Measurements from ENCODE around the gene RCAN2.
A peak's percentile ranks its signal among the peaks of the same experiment; 100 is the strongest.
"Not testable (repeated sequence)": the region's sequence is repeated elsewhere in the genome, so short reads cannot be mapped to it uniquely, and the experiment has no call there.

The RCAN2 gene

GRCh38 chr6:46440141-46440540 is 51.1 kb downstream of the RCAN2 start:
- no peak for DNase-seq

- no peak for DNase-seq
Measured at GRCh38 chr6:46438245-46438644, 53.0 kb downstream of the RCAN2 start.

GRCh38 chr6:46437671-46438221 is 53.5 kb downstream of the RCAN2 start:
- DNase-seq, result no peak

- no peak for DNase-seq
Measured at GRCh38 chr6:46422619-46423018, 68.6 kb downstream of the RCAN2 start.

GRCh38 chr6:46421939-46422338 is 69.3 kb downstream of the RCAN2 start:
- no peak for DNase-seq

GRCh38 chr6:46420921-46421638 is 70.2 kb downstream of the RCAN2 start:
- no peak for DNase-seq

- peak; percentile 52 for DNase-seq
Measured at GRCh38 chr6:46419576-46420002, 71.7 kb downstream of the RCAN2 start.

GRCh38 chr6:46414398-46414797 is 76.9 kb downstream of the RCAN2 start:
- DNase-seq, result no peak

GRCh38 chr6:46412662-46413061 is 78.6 kb downstream of the RCAN2 start:
- no peak for DNase-seq

GRCh38 chr6:46411456-46412197 is 79.6 kb downstream of the RCAN2 start:
- no peak for DNase-seq

- DNase-seq, result no peak
Measured at GRCh38 chr6:46410334-46410953, 80.8 kb downstream of the RCAN2 start.

GRCh38 chr6:46407776-46408530 is 83.3 kb downstream of the RCAN2 start:
- no peak for DNase-seq

- DNase-seq, result no peak
Measured at GRCh38 chr6:46407246-46407645, 84.0 kb downstream of the RCAN2 start.

- DNase-seq, result not testable (repeated sequence)
Measured at GRCh38 chr6:46405620-46406180, 85.5 kb downstream of the RCAN2 start.

- DNase-seq, result no peak
Measured at GRCh38 chr6:46400898-46401297, 90.4 kb downstream of the RCAN2 start.

GRCh38 chr6:46395530-46395929 is 95.7 kb downstream of the RCAN2 start:
- no peak for DNase-seq

- no peak for DNase-seq
Measured at GRCh38 chr6:46393940-46394337, 97.3 kb downstream of the RCAN2 start.

- DNase-seq, result no peak
Measured at GRCh38 chr6:46393161-46393939, 97.9 kb downstream of the RCAN2 start.

- no peak for DNase-seq
Measured at GRCh38 chr6:46392294-46392693, 99.0 kb downstream of the RCAN2 start.

- no peak for DNase-seq
Measured at GRCh38 chr6:46390153-46390876, 100.9 kb downstream of the RCAN2 start.

GRCh38 chr6:46387728-46388127 is 103.5 kb downstream of the RCAN2 start:
- DNase-seq, result not testable (repeated sequence)

All from right forelimb (tissue), 1 donor.